ENCODE measurements around the gene EHD4.

EHD4 gene

GRCh38 chr15:41984622-41985021 is 12.3 kb upstream of the EHD4 start:
- no peak for FAIRE-seq
- DNase-seq (ENCODE audit: insufficient read length, low spot score): no peak
- no peak for TF ChIP-seq CTCF (IDR thresholded peaks at IDR 0.05; ENCODE audit: insufficient read depth, missing control alignments)

- FAIRE-seq (no peak), DNase-seq (ENCODE audit: insufficient read length, low spot score) (no peak)
- no peak for TF ChIP-seq CTCF (IDR thresholded peaks at IDR 0.05; ENCODE audit: insufficient read depth, missing control alignments)
Measured at GRCh38 chr15:41983621-41984571, 11.5 kb upstream of the EHD4 start.

- FAIRE-seq (no peak), DNase-seq (ENCODE audit: insufficient read length, low spot score) (no peak)
- TF ChIP-seq CTCF (IDR thresholded peaks at IDR 0.05; ENCODE audit: insufficient read depth, missing control alignments): no peak
Measured at GRCh38 chr15:41983221-41983620, 10.9 kb upstream of the EHD4 start.

- DNase-seq (ENCODE audit: insufficient read length, low spot score): no peak
- FAIRE-seq: no peak
- TF ChIP-seq CTCF (IDR thresholded peaks at IDR 0.05; ENCODE audit: insufficient read depth, missing control alignments): no peak
Measured at GRCh38 chr15:41982133-41982930, 10.0 kb upstream of the EHD4 start.

GRCh38 chr15:41981371-41982132 is 9.2 kb upstream of the EHD4 start:
- no peak for TF ChIP-seq CTCF (IDR thresholded peaks at IDR 0.05; ENCODE audit: insufficient read depth, missing control alignments)
- DNase-seq (ENCODE audit: insufficient read length, low spot score): no peak
- FAIRE-seq: no peak

- TF ChIP-seq CTCF (IDR thresholded peaks at IDR 0.05; ENCODE audit: insufficient read depth, missing control alignments): no peak
- FAIRE-seq: no peak
- no peak for DNase-seq (ENCODE audit: insufficient read length, low spot score)
Measured at GRCh38 chr15:41980654-41981323, 8.4 kb upstream of the EHD4 start.
